Endothelial cell of umbilical vein (primary cell): Measurements from ENCODE around the gene TMEM178A. TPM values are rescaled to one million over a fixed set of nuclear protein-coding genes. Genes with fewer than 3 reads are reported as not detected.

Experiments used
- BruUV-seq: library from RNA; stranded (reverse); fragments of 400-500 nt; replicated peaks from 2 replicates; lab custom pipeline; 2021; lab: Mats Ljungman, UMichigan
- CTCF ChIA-PET: fragments of 300-600, 350-600 bp; sonication (Branson Sonifier 250); formaldehyde crosslinking; loops from one replicate; lab custom pipeline; 2021; ENCODE audit warnings: antibody characterized with exemption, inconsistent platforms; lab: Charles Lee
- POLR2A ChIA-PET: fragments of 300-600, 350-600 bp; sonication (Branson Sonifier 250); formaldehyde crosslinking; loops from one replicate; lab custom pipeline; 2021; ENCODE audit warnings: antibody characterized with exemption, inconsistent platforms; lab: Charles Lee
- DNase-seq: peaks from one replicate; pipeline ENCODE4 v3.0.0-alpha.2; 2011; ENCODE audit warnings: low read depth, low spot score
- FAIRE-seq: peaks from 2 replicates; lab custom pipeline; 2011; peaks lifted over from hg19 to GRCh38; lab: Jason Lieb, UNC
- H2AFZ ChIP-seq: 2 replicates; pipeline ENCODE4 v1.6.0; 2012; ENCODE audit warnings: low read depth, low read length, control low read depth, inconsistent platforms
- H3K27ac ChIP-seq: 2 replicates; pipeline ENCODE4 v1.5.1; 2011; ENCODE audit warnings: low read depth, mild to moderate bottlenecking, control low read depth, low read length, moderate library complexity; ENCODE audit not compliant: insufficient read depth
- H3K27me3 ChIP-seq, 2 experiments: 2 replicates each; pipeline versions ENCODE4 v1.6.0 to v1.6.1; 2011; ENCODE audit warnings: low read length in 2 of 2, mixed read lengths in 1 of 2; ENCODE audit not compliant: control insufficient read depth in 2 of 2, insufficient read depth in 2 of 2
- H3K36me3 ChIP-seq, 2 experiments: 2 replicates in 1 of 2; 3 replicates in 1 of 2; pipeline ENCODE4 v1.5.1; 2011; ENCODE audit warnings: low read length in 2 of 2, mild to moderate bottlenecking in 1 of 2, moderate library complexity in 1 of 2; ENCODE audit not compliant: control insufficient read depth in 2 of 2, insufficient read depth in 2 of 2; ENCODE audit errors: extremely low read depth in 1 of 2
- H3K4me1 ChIP-seq: 3 replicates; pipeline ENCODE4 v1.5.1; 2011; ENCODE audit warnings: mild to moderate bottlenecking, low read length; ENCODE audit not compliant: control insufficient read depth, insufficient read depth; ENCODE audit errors: extremely low read depth
- H3K4me2 ChIP-seq: 2 replicates; pipeline ENCODE4 v1.6.1; 2011; ENCODE audit warnings: low read length, control low read depth, mixed read lengths; ENCODE audit not compliant: insufficient read depth
- H3K4me3 ChIP-seq, 3 experiments: fragments of 200-600 bp in 1 of 3; sonication (generic), shearing (Covaris generic) in 1 of 3; replicated peaks in 1 of 3; 2 replicates each; pipeline ENCODE4 v1.5.1; 2011 to 2016; ENCODE audit warnings: control low read depth in 3 of 3, low read length in 3 of 3, mild to moderate bottlenecking in 2 of 3, inconsistent platforms in 1 of 3, low read depth in 1 of 3, moderate library complexity in 1 of 3; ENCODE audit not compliant: insufficient read depth in 1 of 3
- H3K79me2 ChIP-seq: 2 replicates; pipeline ENCODE4 v1.6.0; 2012; ENCODE audit warnings: low read length, inconsistent platforms; ENCODE audit not compliant: control insufficient read depth, insufficient read depth
- H3K9ac ChIP-seq: replicated peaks from 2 replicates; pipeline ENCODE3; 2011; ENCODE audit warnings: low read length, control low read depth; ENCODE audit not compliant: insufficient read depth; ENCODE audit errors: extremely low read depth
- H3K9me1 ChIP-seq: replicated peaks from 3 replicates; pipeline ENCODE4 v1.6.0; 2011; ENCODE audit warnings: mild to moderate bottlenecking, low read length; ENCODE audit not compliant: control insufficient read depth, insufficient read depth; ENCODE audit errors: extremely low read depth
- H3K9me3 ChIP-seq: replicated peaks from 2 replicates; pipeline ENCODE4 v1.5.1; 2012; ENCODE audit warnings: low read length, inconsistent platforms; ENCODE audit not compliant: control insufficient read depth, insufficient read depth
- H4K20me1 ChIP-seq: replicated peaks from 2 replicates; pipeline ENCODE3; 2011; ENCODE audit warnings: mild to moderate bottlenecking, low read length; ENCODE audit not compliant: control insufficient read depth, insufficient read depth; ENCODE audit errors: extremely low read depth
- CTCF ChIP-seq, 2 donors: IDR thresholded peaks; 1 replicate in 1 of 2; 2 replicates in 1 of 2; pipeline ENCODE4 v1.5.1; 2011; ENCODE audit warnings: low read length in 2 of 2, mild to moderate bottlenecking in 2 of 2, moderate library complexity in 2 of 2, control low read depth in 1 of 2, inconsistent platforms in 1 of 2, low read depth in 1 of 2; ENCODE audit not compliant: insufficient read depth in 1 of 2; ENCODE audit errors: extremely low read depth in 1 of 2
- EZH2 ChIP-seq: IDR thresholded peaks from 2 replicates; pipeline ENCODE4 v1.6.1; 2012; ENCODE audit warnings: borderline replicate concordance, low read depth, mild to moderate bottlenecking, moderate library complexity, low read length, inconsistent platforms; ENCODE audit not compliant: severe bottlenecking
- FOS ChIP-seq: IDR thresholded peaks from 2 replicates; pipeline ENCODE4 v1.6.1; 2011; ENCODE audit warnings: mild to moderate bottlenecking, low read length, moderate library complexity, borderline replicate concordance; ENCODE audit not compliant: insufficient read depth
- GATA2 ChIP-seq: IDR thresholded peaks from 2 replicates; pipeline ENCODE4 v1.7.0; 2011; ENCODE audit warnings: low read depth, mild to moderate bottlenecking, moderate library complexity, mixed read lengths, low read length; ENCODE audit not compliant: insufficient read length, insufficient read depth
- JUN ChIP-seq: IDR thresholded peaks from 2 replicates; pipeline ENCODE4 v1.6.1; 2011; ENCODE audit warnings: borderline replicate concordance, low read depth; ENCODE audit not compliant: insufficient read length, insufficient read depth
- MAX ChIP-seq: IDR thresholded peaks from 2 replicates; pipeline ENCODE4 v1.6.1; 2011; ENCODE audit not compliant: insufficient read depth, insufficient read length
- MYC ChIP-seq: IDR thresholded peaks from one replicate; pipeline ENCODE4 v1.6.1; 2011; ENCODE audit warnings: mild to moderate bottlenecking, low read depth, low read length
- POLR2A ChIP-seq: IDR thresholded peaks from 2 replicates; pipeline ENCODE4 v1.6.1; 2012; ENCODE audit warnings: low read depth, mild to moderate bottlenecking, control low read depth, low read length
- POLR2AphosphoS5 ChIP-seq: IDR thresholded peaks from 2 replicates; pipeline ENCODE4 v1.6.1; 2012; ENCODE audit warnings: low read depth, mild to moderate bottlenecking, control low read depth, low read length, moderate library complexity; ENCODE audit not compliant: insufficient read depth
- dilution Hi-C: fragments of 300-500 bp; cut with MboI; formaldehyde crosslinking; loops from one replicate; pipeline ENCODE4 v1.15.0; 2019; ENCODE audit warnings: low sequenced_read_pairs; ENCODE audit not compliant: extremely low pct_ligation_motif_present
- intact Hi-C: fragments of 100-400 bp; cut with micrococcal nuclease; formaldehyde crosslinking; loops from one replicate; pipeline ENCODE4 v1.10.0; 2022
- polyA plus RNA-seq, 4 experiments: library from polyadenylated mRNA; depleted of rRNA in 3 of 4; stranded (reverse) in 3 of 4; unstranded in 1 of 4; fragments of >200 nt; gene quantifications; 2 replicates each; pipeline versions ENCODE4 v1.2.1 to v1.2.3, GENCODE V29; 2011 to 2012; ENCODE audit warnings: missing spikeins in 1 of 4
- total RNA-seq: library from RNA; stranded (reverse); gene quantifications from 2 replicates; pipeline ENCODE4 v1.2.3, GENCODE V29; 2021

The TMEM178A gene
- total and polyA plus RNA-seq, 2 donors (not counting 3 experiments of a cell fraction or from before 2014, with no cell fraction given), result 1.5 to 2.8 TPM

- intact Hi-C loops, result no loop called here
- TF ChIP-seq MYC (no peak), JUN (no peak), CTCF (IDR thresholded peaks at IDR 0.05; ENCODE audit: extremely low read depth in 1 of 2, insufficient read depth in 1 of 2, low read depth in 1 of 2, low read length in 2 of 2) (no peak), GATA2 (no peak), MAX (no peak), POLR2A (no peak), POLR2AphosphoS5 (no peak), FOS (no peak), EZH2 (no peak)
- no peak for FAIRE-seq
- ChIA-PET CTCF (no interaction called here), POLR2A (no interaction called here)
- Histone ChIP-seq H3K4me1 (no peaks in the 10 kb centered on the region), H3K4me2 (no peak overlapping the region), H4K20me1 (no peaks in the 10 kb centered on the region), H3K9ac (no peak overlapping the region), H2AFZ (no peak overlapping the region), H3K27ac (no peak overlapping the region), H3K4me3 (no peak overlapping the region), H3K36me3 (peaks cover 3 to 12% of the 10 kb centered on the region in 2 experiments), H3K9me3 (no peaks in the 10 kb centered on the region), H3K9me1 (no peaks in the 10 kb centered on the region), H3K27me3 (no peaks in the 10 kb centered on the region), H3K79me2 (no peaks in the 10 kb centered on the region)
- dilution Hi-C loops, result no loop called here
- no TSS peak for BruUV-seq
- DNase-seq, result no peak
Measured at GRCh38 chr2:39762448-39762847, 96.7 kb downstream of the TMEM178A start.

Other genes starting within 250 kb of the TMEM178A start
- 45.9 and 46.2 TPM in 2 replicates for gene MAP4K3, start 228.6 kb upstream of the TMEM178A start, total RNA-seq
- 6.4 and 8.0 TPM in 2 replicates for gene MAP4K3, start 228.6 kb upstream of the TMEM178A start, polyA plus RNA-seq
- 8.2 and 8.9 TPM in 2 replicates for gene THUMPD2, start 113.3 kb downstream of the TMEM178A start, total RNA-seq
- gene THUMPD2, start 113.3 kb downstream of the TMEM178A start, polyA plus RNA-seq, result 3.5 and 4.3 TPM in 2 replicates